Activated naive CD4-positive, alpha-beta T cell treated with anti-CD3 and anti-CD28 coated beads, Interleukin-2, amount 10 ng/mL, durations not matched to agents 7 days and 5 days (primary cell): ENCODE data around the gene TFF3.

Experiments used
- CTCF ChIA-PET: fragments of 350-600 bp; sonication (Branson Sonifier 250); formaldehyde crosslinking; loops from one replicate; lab custom pipeline; 2021; ENCODE audit warnings: antibody characterized with exemption; lab: Charles Lee
- DNase-seq: peaks from one replicate; pipeline ENCODE4 v3.0.0-alpha.2; 2020
- H3K27ac Mint-ChIP-seq: one replicate; pipeline ENCODE4 v1.8.0; 2021; ENCODE audit warnings: mild to moderate bottlenecking, moderate library complexity, mixed read lengths
- H3K27me3 Mint-ChIP-seq: one replicate; pipeline ENCODE4 v1.8.0; 2021; ENCODE audit warnings: mild to moderate bottlenecking, mixed read lengths
- H3K36me3 Mint-ChIP-seq: one replicate; pipeline ENCODE4 v1.8.0; 2021; ENCODE audit warnings: mixed read lengths
- H3K4me1 Mint-ChIP-seq: one replicate; pipeline ENCODE4 v1.8.0; 2021; ENCODE audit warnings: mixed read lengths
- H3K4me3 Mint-ChIP-seq: one replicate; pipeline ENCODE4 v1.8.0; 2021; ENCODE audit warnings: mild to moderate bottlenecking, moderate library complexity, mixed read lengths
- H3K9me3 Mint-ChIP-seq: one replicate; pipeline ENCODE4 v1.8.0; 2021; ENCODE audit warnings: mixed read lengths

TFF3 gene

DNA sequence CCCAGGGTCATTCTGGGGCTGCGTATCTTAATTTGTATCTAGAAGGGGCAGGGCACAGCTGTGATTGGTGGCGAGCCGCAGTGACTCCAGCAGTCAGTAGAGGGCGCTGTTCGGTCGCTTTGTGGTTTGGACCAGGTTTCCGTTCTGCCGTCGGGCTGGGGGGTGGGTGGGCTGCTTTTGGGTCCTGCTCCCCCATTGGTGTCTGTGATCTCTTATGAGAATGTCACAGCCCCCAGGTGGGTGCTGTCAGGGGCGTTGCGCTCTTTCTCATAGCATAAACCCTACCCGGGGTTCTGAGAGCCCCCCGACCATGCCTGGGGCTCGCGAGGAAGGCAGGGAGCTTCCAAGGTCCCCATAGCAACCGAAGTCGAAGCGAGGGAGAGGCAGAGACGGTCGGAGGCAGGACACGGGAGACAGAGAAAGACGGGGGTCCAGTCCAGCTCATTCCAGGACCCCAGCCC, 5.4 kb downstream of the TFF3 start:
- peak; percentile 84 for DNase-seq
- H3K4me3 Mint-ChIP-seq, result no peak overlapping the region
- H3K27ac Mint-ChIP-seq, result no peak overlapping the region
- CTCF ChIA-PET, result interaction anchor here (0.6 to 3.6 kb wide), 25 partner anchors 8 to 250 kb away, joined by 3 to 19 read pairs (median 5); partner anchors contain the start of gene UBASH3A
- H3K27me3 Mint-ChIP-seq, result peaks cover 56% of the 10 kb centered on the region
- no peaks in the 10 kb centered on the region for H3K9me3 Mint-ChIP-seq
- peaks cover 11% of the 10 kb centered on the region for H3K4me1 Mint-ChIP-seq
- H3K36me3 Mint-ChIP-seq, result no peaks in the 10 kb centered on the region

DNA sequence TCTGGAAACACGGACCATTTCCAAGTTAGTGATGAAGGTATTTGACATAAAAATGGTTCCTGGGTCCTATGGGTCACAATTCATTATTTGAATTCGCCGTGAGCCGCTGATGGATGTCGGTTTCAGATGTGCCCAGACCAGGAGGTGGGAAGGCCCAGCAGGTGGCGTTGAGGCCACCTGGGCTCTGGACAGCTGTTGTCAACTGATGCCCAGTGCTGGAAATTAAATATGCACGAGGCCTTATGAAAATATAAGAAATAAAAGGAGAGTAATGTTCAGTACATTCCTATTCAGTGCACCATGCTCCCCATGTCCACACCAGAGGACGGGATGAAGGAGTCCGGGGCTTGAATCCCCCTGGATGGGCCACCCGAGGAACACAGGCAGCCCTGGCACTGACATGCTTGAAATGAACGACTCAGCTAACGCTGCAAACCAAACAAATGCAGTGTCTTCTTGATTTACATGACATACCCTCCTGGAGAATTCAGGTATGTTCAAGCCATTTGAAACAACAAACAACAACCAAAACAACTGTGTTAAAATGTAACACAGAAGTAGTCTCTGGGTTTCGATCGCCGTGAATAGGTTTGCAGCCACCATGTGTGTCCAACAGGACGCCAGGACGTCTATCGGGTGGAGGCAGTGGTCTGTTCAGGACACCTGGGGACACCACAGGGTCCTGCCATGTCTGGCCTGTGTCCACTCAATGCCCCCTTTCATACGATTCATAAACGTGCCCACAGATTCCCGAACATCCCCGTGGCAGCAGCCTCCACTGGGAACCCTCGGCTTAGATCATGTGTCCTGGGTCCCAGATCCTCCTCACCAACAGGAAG, 6.1 kb downstream of the TFF3 start:
- H3K9me3 Mint-ChIP-seq, result no peaks in the 10 kb centered on the region
- no peak overlapping the region for H3K27ac Mint-ChIP-seq
- no peaks in the 10 kb centered on the region for H3K36me3 Mint-ChIP-seq
- CTCF ChIA-PET, result interaction anchor here (0.6 to 3.6 kb wide), 19 partner anchors 8 to 251 kb away, joined by 3 to 19 read pairs (median 5); partner anchors contain the start of gene UBASH3A
- no peak overlapping the region for H3K4me3 Mint-ChIP-seq
- peaks cover 56% of the 10 kb centered on the region for H3K27me3 Mint-ChIP-seq
- no peak for DNase-seq
- peaks cover 11% of the 10 kb centered on the region for H3K4me1 Mint-ChIP-seq

DNA sequence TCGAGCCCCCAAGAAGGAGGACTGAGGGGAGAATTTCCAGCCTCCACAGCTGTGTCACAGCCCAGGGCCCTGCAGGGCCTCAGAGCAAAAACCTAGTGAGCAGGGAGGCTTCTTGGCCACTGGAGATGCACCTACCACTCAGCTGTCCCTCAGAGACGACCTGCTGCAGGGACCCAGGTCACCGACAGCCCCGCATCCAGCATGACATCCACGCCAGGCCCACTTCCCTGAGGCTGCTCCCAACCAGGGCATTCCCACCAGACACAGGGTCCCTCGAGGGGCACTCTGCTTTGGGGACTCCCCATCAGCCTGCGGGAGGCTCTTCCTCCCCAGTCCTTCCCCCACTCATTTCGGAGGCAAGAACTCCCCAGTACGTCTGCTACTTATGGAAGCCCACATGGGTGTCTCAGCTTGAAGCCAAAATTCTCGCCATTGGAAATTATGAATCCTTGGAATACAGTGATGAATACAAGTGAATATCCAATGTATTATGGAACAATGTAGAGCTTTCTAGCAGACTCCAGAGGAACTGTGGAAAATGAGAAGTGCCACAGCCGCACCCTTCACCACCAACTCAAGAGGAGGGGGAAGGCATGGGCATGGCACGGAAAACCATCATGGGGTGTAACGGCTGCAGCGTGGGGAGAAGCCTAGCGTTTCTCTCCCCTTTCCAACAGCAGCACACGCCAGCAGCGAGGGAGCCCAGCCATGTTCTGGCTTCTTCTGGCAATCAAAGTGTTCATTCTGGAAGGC, 6.9 kb downstream of the TFF3 start:
- H3K4me1 Mint-ChIP-seq, result peaks cover 11% of the 10 kb centered on the region
- DNase-seq, result no peak
- H3K4me3 Mint-ChIP-seq, result no peak overlapping the region
- H3K27ac Mint-ChIP-seq, result no peak overlapping the region
- no peaks in the 10 kb centered on the region for H3K36me3 Mint-ChIP-seq
- H3K27me3 Mint-ChIP-seq, result peaks cover 56% of the 10 kb centered on the region
- CTCF ChIA-PET, result interaction anchor here (0.9 to 3.6 kb wide), 4 partner anchors 11 to 217 kb away, joined by 3 to 19 read pairs (median 7); no protein-coding TSS in a partner anchor
- no peaks in the 10 kb centered on the region for H3K9me3 Mint-ChIP-seq

DNA sequence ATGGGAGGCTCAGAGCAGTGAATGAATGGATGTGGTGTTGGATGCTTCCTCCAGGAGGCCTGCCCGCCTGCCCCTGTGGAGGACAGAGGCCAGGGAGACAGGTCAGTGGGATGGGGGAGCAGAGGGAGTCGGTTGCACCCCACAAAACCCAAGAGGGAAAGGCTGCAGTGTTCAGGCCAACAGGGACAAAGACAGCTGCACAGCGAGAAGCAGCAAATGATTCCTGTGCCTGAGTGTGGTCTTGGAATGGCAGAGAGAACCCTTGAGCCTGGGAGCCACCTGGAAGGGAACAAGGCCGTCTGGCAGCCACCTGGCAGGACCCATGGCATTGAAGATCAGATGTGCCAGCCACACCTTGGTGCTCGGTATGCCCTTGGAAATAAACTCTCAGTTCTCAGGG, 8.1 kb downstream of the TFF3 start:
- no peaks in the 10 kb centered on the region for H3K9me3 Mint-ChIP-seq
- no peak overlapping the region for H3K4me3 Mint-ChIP-seq
- CTCF ChIA-PET, result no interaction called here
- H3K27me3 Mint-ChIP-seq, result peaks cover 55% of the 10 kb centered on the region
- H3K36me3 Mint-ChIP-seq, result no peaks in the 10 kb centered on the region
- peaks cover 11% of the 10 kb centered on the region for H3K4me1 Mint-ChIP-seq
- DNase-seq, result no peak
- no peak overlapping the region for H3K27ac Mint-ChIP-seq

DNA sequence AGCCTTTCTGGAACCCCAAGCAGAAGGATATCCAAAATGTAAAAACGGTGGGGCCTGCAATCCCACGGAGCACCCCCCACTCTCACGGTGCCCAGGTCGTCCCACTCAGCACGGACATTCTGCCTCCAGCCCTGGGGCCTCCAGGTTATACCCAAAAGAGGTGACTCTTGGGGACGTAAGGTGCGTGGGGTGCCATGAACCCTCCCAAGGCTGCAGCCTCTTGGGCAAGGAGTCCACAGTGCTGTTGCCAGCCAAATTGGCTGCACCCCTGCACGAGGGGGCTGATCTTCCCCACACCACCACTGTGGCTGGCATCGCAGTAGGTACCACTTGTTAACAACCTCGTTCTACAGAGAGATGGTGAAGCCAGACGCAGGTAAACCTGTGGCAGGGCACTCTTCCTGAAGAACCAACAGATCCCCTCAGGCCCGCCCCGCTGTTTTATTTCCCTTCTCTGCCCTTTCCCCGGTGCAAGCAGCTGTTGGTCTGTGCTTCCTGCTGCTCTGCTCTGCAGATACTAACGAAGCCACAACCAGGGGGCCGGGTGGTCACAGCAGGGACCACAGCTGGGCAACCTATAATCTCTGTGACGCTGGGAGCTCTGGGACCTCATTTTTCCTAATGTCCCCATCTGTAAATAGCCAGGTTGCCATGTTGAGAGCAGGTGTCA, 8.7 kb downstream of the TFF3 start:
- Mint-ChIP-seq H3K27me3 (peaks cover 50% of the 10 kb centered on the region), H3K4me3 (no peak overlapping the region), H3K4me1 (peaks cover 11% of the 10 kb centered on the region), H3K27ac (no peak overlapping the region), H3K9me3 (no peaks in the 10 kb centered on the region), H3K36me3 (no peaks in the 10 kb centered on the region)
- peak; percentile 3 for DNase-seq
- CTCF ChIA-PET, result no interaction called here

DNA sequence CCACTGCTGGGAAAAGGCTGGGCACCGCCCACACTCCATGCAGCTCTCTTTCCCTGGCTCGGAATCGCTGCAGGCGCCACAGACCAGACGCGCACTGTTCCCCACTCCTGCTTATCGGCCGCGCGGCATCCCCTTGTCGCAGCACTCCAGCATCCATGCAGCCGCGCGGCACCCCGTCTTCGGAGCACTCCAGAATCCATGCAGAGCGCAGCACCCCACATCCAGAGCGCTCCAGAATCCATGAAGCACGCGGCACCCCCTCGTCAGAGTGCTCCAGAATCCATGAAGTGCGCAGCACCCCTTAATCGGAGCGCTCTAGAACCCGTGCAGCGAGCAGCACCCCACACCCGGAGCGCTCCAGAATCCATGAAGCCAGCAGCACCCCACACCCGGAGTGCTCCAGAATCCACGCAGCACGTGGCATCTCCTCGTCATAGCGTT, 9.5 kb downstream of the TFF3 start:
- Mint-ChIP-seq H3K27ac (no peak overlapping the region), H3K4me3 (no peak overlapping the region)

DNA sequence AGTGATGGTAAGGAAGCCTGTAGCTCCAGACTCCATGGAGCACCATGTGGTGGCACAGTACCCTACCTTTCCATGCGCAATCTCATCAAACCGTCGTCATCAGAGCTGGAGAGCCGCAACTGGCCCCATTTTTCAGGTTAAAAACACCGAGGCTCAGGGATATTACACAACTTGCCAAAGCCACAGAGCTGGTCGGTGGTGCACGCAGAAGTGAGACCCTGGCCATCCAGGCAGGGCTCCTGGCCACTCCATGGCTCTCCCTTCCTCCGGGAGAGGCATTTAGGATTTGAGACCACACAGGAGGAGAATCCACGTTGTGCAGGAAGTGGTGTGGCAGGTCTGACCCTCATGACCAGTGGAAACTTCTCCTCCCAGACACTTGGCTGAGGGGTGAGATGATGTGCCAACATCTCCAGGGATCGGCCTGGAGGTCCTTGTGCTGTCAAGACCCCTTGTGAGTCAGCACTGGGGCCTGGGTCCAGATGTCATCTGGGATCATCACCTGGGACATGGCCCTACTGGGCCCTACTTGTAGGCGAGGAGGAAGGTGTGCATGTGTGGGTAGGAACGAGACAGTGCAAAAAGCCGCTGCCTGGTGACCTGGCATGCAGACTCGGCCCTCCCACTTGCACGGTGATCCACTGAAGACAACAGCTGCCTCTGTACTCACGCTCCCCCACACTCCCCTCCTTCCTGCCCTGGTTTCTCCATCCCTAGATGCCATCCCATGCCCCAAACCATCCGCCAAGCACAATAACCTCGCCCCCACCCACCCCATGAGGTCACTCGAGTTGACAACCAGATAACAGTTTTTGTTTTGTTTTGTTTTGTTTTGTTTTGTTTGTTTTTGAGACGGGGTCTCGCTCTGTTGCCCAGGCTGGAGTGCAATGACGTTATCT, 10.4 kb downstream of the TFF3 start:
- H3K4me1 Mint-ChIP-seq, result peaks cover 16% of the 10 kb centered on the region
- CTCF ChIA-PET, result no interaction called here
- no peaks in the 10 kb centered on the region for H3K36me3 Mint-ChIP-seq
- no peak overlapping the region for H3K4me3 Mint-ChIP-seq
- H3K27me3 Mint-ChIP-seq, result peaks cover 42% of the 10 kb centered on the region
- no peak overlapping the region for H3K27ac Mint-ChIP-seq
- no peaks in the 10 kb centered on the region for H3K9me3 Mint-ChIP-seq
- DNase-seq, result no peak

More for the DNA sequence above, 9.5 kb downstream of the TFF3 start:
- Mint-ChIP-seq H3K36me3 (no peaks in the 10 kb centered on the region), H3K4me1 (peaks cover 11% of the 10 kb centered on the region), H3K9me3 (no peaks in the 10 kb centered on the region), H3K27me3 (peaks cover 50% of the 10 kb centered on the region)
- DNase-seq, result no peak
- CTCF ChIA-PET, result no interaction called here

DNA sequence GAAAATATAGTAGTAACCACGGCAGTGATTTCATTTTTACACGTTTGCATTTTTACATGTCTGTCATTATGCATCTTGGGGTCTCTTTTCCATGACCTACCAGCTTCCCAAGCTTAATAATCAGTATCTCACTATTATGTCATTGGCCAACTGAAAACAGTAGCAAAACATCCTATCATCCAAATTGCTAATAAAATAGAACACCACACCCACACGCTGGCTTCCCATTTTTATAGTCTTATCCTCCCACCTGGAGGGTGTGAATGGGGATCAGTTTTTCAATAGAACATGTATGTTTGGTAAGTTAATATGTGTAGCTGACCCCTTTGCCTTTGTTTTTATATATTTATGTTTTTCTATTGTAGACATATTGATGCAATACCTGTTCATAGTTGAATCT, 11.8 kb downstream of the TFF3 start:
- CTCF ChIA-PET, result interaction anchor here (0.8 kb wide), 1 partner anchor 45 kb away, joined by 4 read pairs; no protein-coding TSS in a partner anchor
- H3K27me3 Mint-ChIP-seq, result peaks cover 28% of the 10 kb centered on the region
- peaks cover 24% of the 10 kb centered on the region for H3K4me1 Mint-ChIP-seq
- no peak overlapping the region for H3K27ac Mint-ChIP-seq
- DNase-seq, result no peak
- no peaks in the 10 kb centered on the region for H3K36me3 Mint-ChIP-seq
- H3K9me3 Mint-ChIP-seq, result no peaks in the 10 kb centered on the region
- no peak overlapping the region for H3K4me3 Mint-ChIP-seq

DNA sequence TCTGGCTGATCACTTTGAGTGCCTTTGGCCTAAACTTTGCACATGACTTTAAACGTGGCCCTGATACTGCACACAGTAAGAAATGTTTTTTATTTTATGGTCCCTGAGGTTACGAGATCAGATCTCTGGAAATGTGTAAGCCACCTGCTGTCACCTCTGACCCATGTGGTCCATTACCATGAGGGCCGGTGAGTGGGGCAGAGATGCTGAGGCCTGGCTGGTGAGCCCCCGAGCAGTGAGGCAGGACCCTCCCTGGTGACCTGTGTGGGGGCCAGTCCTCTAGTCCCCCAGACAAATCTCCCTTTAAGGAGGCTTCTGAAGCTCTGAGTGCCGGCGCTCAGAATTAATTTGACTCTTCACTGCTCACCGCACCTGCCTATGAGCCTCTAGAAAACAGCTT, 12.4 kb downstream of the TFF3 start:
- no peaks in the 10 kb centered on the region for H3K9me3 Mint-ChIP-seq
- H3K36me3 Mint-ChIP-seq, result no peaks in the 10 kb centered on the region
- H3K4me1 Mint-ChIP-seq, result peaks cover 28% of the 10 kb centered on the region
- CTCF ChIA-PET, result interaction anchor here (0.8 kb wide), 1 partner anchor 44 kb away, joined by 4 read pairs; no protein-coding TSS in a partner anchor
- no peak for DNase-seq
- no peak overlapping the region for H3K4me3 Mint-ChIP-seq
- peaks cover 21% of the 10 kb centered on the region for H3K27me3 Mint-ChIP-seq
- H3K27ac Mint-ChIP-seq, result no peak overlapping the region

DNA sequence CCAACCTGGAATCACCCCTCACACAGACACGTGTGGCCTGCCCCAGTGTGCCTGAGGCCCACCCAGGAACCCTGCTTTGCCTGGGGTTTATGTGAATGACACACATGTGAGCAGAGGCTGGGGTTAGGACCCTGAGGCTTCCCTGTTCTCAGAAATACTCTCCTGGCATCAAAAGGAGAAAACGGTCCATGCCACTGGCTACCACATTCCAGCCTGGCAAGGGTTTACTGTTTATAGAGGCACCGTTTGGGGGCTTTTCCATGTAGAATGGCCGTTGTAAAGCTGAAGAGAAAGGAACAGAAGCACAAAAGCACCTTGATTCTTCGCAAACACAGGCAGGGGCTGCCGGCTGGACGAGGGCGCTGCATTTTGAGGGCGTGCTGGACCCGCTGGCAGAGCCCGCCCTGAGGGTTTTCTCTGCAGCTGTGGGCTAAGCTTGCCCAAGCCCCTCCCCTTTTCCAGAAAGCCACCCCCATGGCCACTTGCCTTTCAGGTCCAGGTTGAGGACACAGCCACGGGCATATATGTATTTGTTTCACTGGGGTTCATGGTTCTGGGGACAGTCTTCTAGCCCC, 13.0 kb downstream of the TFF3 start:
- Mint-ChIP-seq H3K27me3 (peaks cover 15% of the 10 kb centered on the region), H3K27ac (no peak overlapping the region), H3K36me3 (no peaks in the 10 kb centered on the region), H3K9me3 (no peaks in the 10 kb centered on the region), H3K4me1 (peaks cover 28% of the 10 kb centered on the region), H3K4me3 (no peak overlapping the region)
- CTCF ChIA-PET, result interaction anchor here (1.0 to 1.6 kb wide), 3 partner anchors 8 to 157 kb away, joined by 3 to 8 read pairs (median 3); no protein-coding TSS in a partner anchor
- no peak for DNase-seq

DNA sequence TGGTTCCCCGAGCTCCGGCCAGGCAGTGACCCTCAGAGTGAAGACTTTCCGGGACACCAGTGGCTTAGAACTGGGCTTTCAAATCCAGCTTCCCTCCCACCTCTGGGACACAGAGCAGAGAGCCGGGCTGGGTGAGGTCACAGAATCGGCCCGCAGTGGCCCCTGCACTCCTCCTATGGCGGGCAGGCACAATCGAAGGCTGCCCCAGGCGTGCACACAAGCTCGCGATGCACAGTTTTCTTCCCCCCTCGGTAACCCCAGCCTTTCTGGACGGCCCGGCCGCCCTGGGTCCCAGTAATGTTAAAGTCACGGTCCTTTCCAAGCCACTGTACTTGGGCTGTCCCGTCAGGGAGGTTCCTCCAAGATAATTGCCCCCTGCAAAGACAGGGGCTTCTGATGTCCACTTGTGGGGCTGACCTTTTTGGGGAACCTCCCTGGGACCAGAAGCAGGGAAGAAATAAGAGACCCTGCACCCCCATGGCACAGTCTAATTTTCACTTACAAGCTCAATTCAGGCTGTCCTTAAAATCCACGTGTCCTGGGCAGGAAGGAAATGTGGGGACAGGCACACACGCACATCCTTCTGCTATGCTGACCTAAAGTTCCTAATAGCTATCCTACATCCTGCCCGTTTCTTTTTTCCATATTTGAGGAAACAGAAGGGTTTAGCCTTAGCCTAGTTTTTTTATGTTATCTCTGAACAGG, 13.7 kb downstream of the TFF3 start:
- no peak overlapping the region for H3K27ac Mint-ChIP-seq
- H3K36me3 Mint-ChIP-seq, result no peaks in the 10 kb centered on the region
- peaks cover 24% of the 10 kb centered on the region for H3K4me1 Mint-ChIP-seq
- no peak overlapping the region for H3K4me3 Mint-ChIP-seq
- no peak for DNase-seq
- CTCF ChIA-PET, result interaction anchor here (1.0 to 1.6 kb wide), 3 partner anchors 8 to 157 kb away, joined by 3 to 8 read pairs (median 3); no protein-coding TSS in a partner anchor
- H3K27me3 Mint-ChIP-seq, result peaks cover 9% of the 10 kb centered on the region
- H3K9me3 Mint-ChIP-seq, result no peaks in the 10 kb centered on the region

DNA sequence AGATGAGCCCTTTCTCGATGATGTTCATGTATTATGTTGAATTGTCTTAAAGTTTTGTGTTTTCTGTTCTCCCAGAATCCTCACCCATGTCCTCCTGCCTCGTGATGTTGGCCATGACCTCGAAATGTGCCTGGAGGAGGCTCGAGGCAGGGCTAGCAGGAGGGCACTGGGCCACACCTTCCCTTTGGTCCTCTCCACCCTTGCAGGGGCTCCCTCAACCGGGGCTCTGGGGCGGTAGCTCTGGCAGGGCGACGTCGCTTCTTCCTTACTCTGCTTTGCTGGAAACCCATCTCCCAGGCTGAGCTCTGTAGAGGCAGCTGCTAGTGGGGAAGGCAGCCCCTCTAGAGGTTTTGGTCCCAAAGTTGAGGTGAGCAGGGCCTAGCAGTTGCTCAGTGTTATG, 14.3 kb downstream of the TFF3 start:
- Mint-ChIP-seq H3K4me1 (peaks cover 24% of the 10 kb centered on the region), H3K27ac (no peak overlapping the region), H3K4me3 (no peak overlapping the region), H3K9me3 (no peaks in the 10 kb centered on the region), H3K27me3 (peaks cover 6% of the 10 kb centered on the region), H3K36me3 (peaks cover 1% of the 10 kb centered on the region)
- DNase-seq, result no peak
- CTCF ChIA-PET, result interaction anchor here (1.2 to 1.6 kb wide), 2 partner anchors 9 to 156 kb away, joined by 3 to 8 read pairs; no protein-coding TSS in a partner anchor
